HCT116 (cell line): ENCODE data around the gene SEMA5A. TPM values are rescaled to one million over a fixed set of nuclear protein-coding genes. Genes with fewer than 3 reads are reported as not detected.

Experiments used
- ATAC-seq: fragments of 200-7000 bp; cut with Tn5 transposase; 2 replicates; pipeline ENCODE4 v1.9.1; 2020; ENCODE audit warnings: mild to moderate bottlenecking, moderate library complexity
- BruUV-seq: library from RNA; stranded (reverse); fragments of 400-500 nt; replicated peaks from 2 replicates; lab custom pipeline; 2021; lab: Mats Ljungman, UMichigan
- CTCF ChIA-PET: fragments of 300-600 bp; sonication (Branson Sonifier 250); formaldehyde crosslinking; loops from one replicate; lab custom pipeline; 2021; ENCODE audit warnings: antibody characterized with exemption; lab: Charles Lee
- POLR2A ChIA-PET: fragments of 300-600, 350-600 bp; sonication (Branson Sonifier 250); formaldehyde crosslinking; loops from one replicate; lab custom pipeline; 2021; ENCODE audit warnings: antibody characterized with exemption; lab: Charles Lee
- RAD21 ChIA-PET, 2 experiments: fragments of 300-600 bp; sonication (Branson Sonifier 250); formaldehyde crosslinking; loops; one replicate each; lab custom pipeline; 2023; ENCODE audit warnings: low total read pairs in 2 of 2; ENCODE audit not compliant: uncharacterized antibody in 2 of 2, unreplicated experiment in 2 of 2, low non-redundant PET in 1 of 2; lab: Charles Lee
- DNase-seq: peaks from one replicate; pipeline ENCODE4 v3.0.0-alpha.2; 2010; ENCODE audit warnings: low read depth, low spot score
- H2AFZ ChIP-seq: fragments of 200-600 bp; shearing (Covaris generic), sonication (generic); 2 replicates; pipeline ENCODE4 v1.6.1; 2017; ENCODE audit warnings: low read depth, mixed run types, mixed read lengths, antibody characterized with exemption, low read length; ENCODE audit not compliant: poor library complexity, severe bottlenecking
- H3K27ac ChIP-seq: 2 replicates; pipeline ENCODE4 v1.5.1; 2012; ENCODE audit warnings: low read depth, low read length
- H3K27me3 ChIP-seq: fragments of 200-600 bp; sonication (generic); 2 replicates; pipeline ENCODE4 v1.6.1; 2016; ENCODE audit warnings: mixed run types, low read length, mixed read lengths; ENCODE audit not compliant: insufficient read depth
- H3K36me3 ChIP-seq, 2 experiments: fragments of 200-500 bp in 1 of 2; fragments of 200-600 bp in 1 of 2; sonication (Bioruptor generic) in 1 of 2; sonication (generic) in 1 of 2; 2 replicates each; pipeline versions ENCODE4 v1.5.1 to v1.6.1; 2014 to 2016; ENCODE audit warnings: low read length in 2 of 2, inconsistent platforms in 1 of 2, mixed read lengths in 1 of 2, mixed run types in 1 of 2; ENCODE audit not compliant: insufficient read depth in 2 of 2, control insufficient read depth in 1 of 2
- H3K4me1 ChIP-seq, 2 experiments: fragments of 200-600 bp in 1 of 2; sonication (generic) in 1 of 2; 2 replicates each; pipeline versions ENCODE4 v1.5.1 to v1.6.1; 2012 to 2017; ENCODE audit warnings: low read length in 2 of 2, inconsistent platforms in 1 of 2, mild to moderate bottlenecking in 1 of 2, mixed read lengths in 1 of 2, mixed run types in 1 of 2, moderate library complexity in 1 of 2; ENCODE audit not compliant: insufficient read depth in 2 of 2, control insufficient read depth in 1 of 2
- H3K4me2 ChIP-seq: fragments of 200-600 bp; sonication (generic); 2 replicates; pipeline ENCODE4 v1.6.1; 2017; ENCODE audit warnings: mixed run types, low read length, mixed read lengths
- H3K4me3 ChIP-seq, 2 experiments: fragments of 200-600 bp in 1 of 2; sonication (generic) in 1 of 2; replicated peaks in 1 of 2; 2 replicates each; pipeline ENCODE4 v1.5.1; 2011 to 2016; ENCODE audit warnings: low read length in 2 of 2, control low read depth in 1 of 2, low read depth in 1 of 2, mild to moderate bottlenecking in 1 of 2, mixed read lengths in 1 of 2, mixed run types in 1 of 2
- H3K79me2 ChIP-seq: fragments of 200-600 bp; sonication (generic); 2 replicates; pipeline ENCODE4 v1.6.1; 2017; ENCODE audit warnings: mild to moderate bottlenecking, mixed run types, low read length, moderate library complexity, mixed read lengths; ENCODE audit not compliant: insufficient read depth
- H3K9ac ChIP-seq: fragments of 200-600 bp; sonication (generic); 2 replicates; pipeline ENCODE4 v1.6.1; 2016; ENCODE audit warnings: low read length, mixed read lengths
- H3K9me2 ChIP-seq: fragments of 200-600 bp; sonication (generic), shearing (Covaris generic); 2 replicates; pipeline ENCODE4 v1.6.1; 2017; ENCODE audit warnings: mixed run types, mild to moderate bottlenecking, moderate library complexity; ENCODE audit not compliant: insufficient read depth
- H3K9me3 ChIP-seq, 2 experiments: fragments of 200-500 bp in 1 of 2; fragments of 200-600 bp in 1 of 2; sonication (Bioruptor generic) in 1 of 2; sonication (generic) in 1 of 2; 2 replicates each; pipeline ENCODE4 v1.6.1; 2014 to 2017; ENCODE audit warnings: low read length in 2 of 2, mixed read lengths in 2 of 2, inconsistent platforms in 1 of 2, low read depth in 1 of 2, mild to moderate bottlenecking in 1 of 2, mixed run types in 1 of 2, moderate library complexity in 1 of 2; ENCODE audit not compliant: control insufficient read depth in 1 of 2, insufficient read depth in 1 of 2
- H4K20me1 ChIP-seq: fragments of 200-600 bp; sonication (generic), shearing (Covaris generic); 2 replicates; pipeline ENCODE4 v1.6.1; 2017; ENCODE audit warnings: mixed run types, mild to moderate bottlenecking, moderate library complexity; ENCODE audit not compliant: insufficient read depth
- ATF3 ChIP-seq: IDR thresholded peaks from 2 replicates; pipeline ENCODE4 v1.6.1; 2012
- CBX3 ChIP-seq: IDR thresholded peaks from 2 replicates; pipeline ENCODE4 v1.6.1; 2012; ENCODE audit warnings: low read depth
- CEBPB ChIP-seq: IDR thresholded peaks from 2 replicates; pipeline ENCODE4 v1.6.1; 2012; ENCODE audit warnings: low read depth
- EGR1 ChIP-seq: IDR thresholded peaks from 2 replicates; pipeline ENCODE4 v1.6.1; 2012; ENCODE audit warnings: low read depth
- ELF1 ChIP-seq: IDR thresholded peaks from 2 replicates; pipeline ENCODE4 v1.6.1; 2012; ENCODE audit warnings: low read depth, borderline replicate concordance
- EZH2phosphoT487 ChIP-seq: fragments of 200-600 bp; IDR thresholded peaks from 2 replicates; pipeline ENCODE4 v1.6.1; 2018; ENCODE audit warnings: antibody characterized with exemption, borderline replicate concordance
- JUND ChIP-seq: IDR thresholded peaks from 2 replicates; pipeline ENCODE4 v1.6.1; 2012
- POLR2A ChIP-seq: IDR thresholded peaks from 2 replicates; pipeline ENCODE4 v1.7.0; 2011; ENCODE audit warnings: borderline replicate concordance; ENCODE audit not compliant: insufficient read depth, insufficient read length; ENCODE audit errors: extremely low read depth
- POLR2AphosphoS5 ChIP-seq: IDR thresholded peaks from 2 replicates; pipeline ENCODE4 v1.6.1; 2011; ENCODE audit warnings: mild to moderate bottlenecking, low read depth, low read length, moderate library complexity
- RAD21 ChIP-seq: IDR thresholded peaks from 2 replicates; pipeline ENCODE4 v1.6.1; 2012; ENCODE audit warnings: low read depth, mild to moderate bottlenecking
- SIN3A ChIP-seq: IDR thresholded peaks from 2 replicates; pipeline ENCODE4 v1.6.1; 2012; ENCODE audit warnings: low read depth
- TCF7L2 ChIP-seq: IDR thresholded peaks from 2 replicates; pipeline ENCODE4 v1.7.0; 2011; ENCODE audit warnings: borderline replicate concordance, inconsistent platforms; ENCODE audit not compliant: insufficient read depth, insufficient read length; ENCODE audit errors: extremely low read depth
- YY1 ChIP-seq: IDR thresholded peaks from 2 replicates; pipeline ENCODE4 v1.6.1; 2011; ENCODE audit warnings: low read length, low read depth, moderate library complexity, mild to moderate bottlenecking; ENCODE audit not compliant: insufficient replicate concordance; ENCODE audit errors: extremely low read depth
- ZBTB33 ChIP-seq: IDR thresholded peaks from 2 replicates; pipeline ENCODE4 v1.6.1; 2011; ENCODE audit warnings: mild to moderate bottlenecking, low read length, moderate library complexity; ENCODE audit not compliant: insufficient replicate concordance; ENCODE audit errors: extremely low read depth
- ZNF274 ChIP-seq: fragments of 200-500 bp; sonication (Bioruptor generic); IDR thresholded peaks from 2 replicates; pipeline ENCODE4 v1.6.1; 2014; ENCODE audit warnings: mild to moderate bottlenecking, low read depth, low read length, inconsistent platforms
- intact Hi-C: fragments of 100-400 bp; cut with micrococcal nuclease; formaldehyde crosslinking; loops from 2 replicates; pipeline ENCODE4 v1.10.0; 2022
- total RNA-seq: library from RNA; stranded (reverse); gene quantifications from one replicate; pipeline ENCODE4 v1.2.1, GENCODE V29; 2021; ENCODE audit not compliant: unreplicated experiment
- TF ChIP-seq, protein P1 (sequence below): IDR thresholded peaks from 2 replicates; pipeline ENCODE4 v1.6.1; 2012
- TF ChIP-seq, protein P2 (sequence below): IDR thresholded peaks from 2 replicates; pipeline ENCODE4 v1.6.1; 2012; ENCODE audit warnings: low read depth
- TF ChIP-seq, protein P3 (sequence below), 3 experiments: fragments of 200-600 bp in 1 of 3; sonication (generic) in 1 of 3; IDR thresholded peaks in 2 of 3; conservative IDR thresholded peaks in 1 of 3; 2 replicates each; pipeline ENCODE4 v1.5.1; 2012 to 2017; ENCODE audit warnings: low read depth in 2 of 3, low read length in 2 of 3, antibody characterized with exemption in 1 of 3, borderline replicate concordance in 1 of 3, control low read depth in 1 of 3, mild to moderate bottlenecking in 1 of 3, mixed read lengths in 1 of 3, mixed run types in 1 of 3, moderate library complexity in 1 of 3; ENCODE audit not compliant: insufficient read depth in 1 of 3

Gene SEMA5A
- total RNA-seq, 1 experiment from 2014 or later = 0.02 TPM

DNA sequence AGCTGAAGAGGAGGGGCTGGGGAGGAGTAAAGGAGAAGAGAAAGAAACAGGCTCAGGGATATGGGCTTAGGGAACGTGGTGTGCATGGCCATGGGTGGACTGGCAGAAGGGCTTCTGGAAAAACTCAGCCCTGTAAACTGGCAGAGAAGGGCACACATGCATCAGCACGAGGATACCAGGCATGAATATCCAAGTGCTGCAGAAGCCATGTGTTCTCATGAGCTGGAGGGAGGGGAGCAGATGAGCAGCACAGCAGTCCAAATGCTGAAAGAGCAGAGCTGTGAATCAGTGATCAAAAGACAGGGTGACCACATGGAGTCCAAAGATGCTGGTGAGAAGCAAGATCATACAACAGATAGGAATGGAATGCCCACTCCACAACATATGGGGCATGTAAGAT lies 72.3 kb downstream of the SEMA5A start:
- DNase-seq = no peak
- Histone ChIP-seq H3K4me3 (no peak overlapping the region), H3K9me2 (no peaks in the 10 kb centered on the region), H3K79me2 (no peaks in the 10 kb centered on the region), H3K27ac (no peak overlapping the region), H3K27me3 (no peaks in the 10 kb centered on the region), H3K9ac (no peak overlapping the region), H3K9me3 (peaks cover 0 to 22% of the 10 kb centered on the region in 2 experiments; a peak in 2 of 4 replicates), H3K36me3 (no peaks in the 10 kb centered on the region), H4K20me1 (no peaks in the 10 kb centered on the region), H3K4me2 (no peak overlapping the region), H3K4me1 (no peaks in the 10 kb centered on the region), H2AFZ (no peak overlapping the region)
- TF ChIP-seq, protein P1, sequence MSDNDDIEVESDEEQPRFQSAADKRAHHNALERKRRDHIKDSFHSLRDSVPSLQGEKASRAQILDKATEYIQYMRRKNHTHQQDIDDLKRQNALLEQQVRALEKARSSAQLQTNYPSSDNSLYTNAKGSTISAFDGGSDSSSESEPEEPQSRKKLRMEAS = no peak
- no peak for TF ChIP-seq ZBTB33
- TF ChIP-seq POLR2A = no peak
- TF ChIP-seq ZNF274 = no peak
- no peak for TF ChIP-seq ELF1
- TF ChIP-seq, protein P2, sequence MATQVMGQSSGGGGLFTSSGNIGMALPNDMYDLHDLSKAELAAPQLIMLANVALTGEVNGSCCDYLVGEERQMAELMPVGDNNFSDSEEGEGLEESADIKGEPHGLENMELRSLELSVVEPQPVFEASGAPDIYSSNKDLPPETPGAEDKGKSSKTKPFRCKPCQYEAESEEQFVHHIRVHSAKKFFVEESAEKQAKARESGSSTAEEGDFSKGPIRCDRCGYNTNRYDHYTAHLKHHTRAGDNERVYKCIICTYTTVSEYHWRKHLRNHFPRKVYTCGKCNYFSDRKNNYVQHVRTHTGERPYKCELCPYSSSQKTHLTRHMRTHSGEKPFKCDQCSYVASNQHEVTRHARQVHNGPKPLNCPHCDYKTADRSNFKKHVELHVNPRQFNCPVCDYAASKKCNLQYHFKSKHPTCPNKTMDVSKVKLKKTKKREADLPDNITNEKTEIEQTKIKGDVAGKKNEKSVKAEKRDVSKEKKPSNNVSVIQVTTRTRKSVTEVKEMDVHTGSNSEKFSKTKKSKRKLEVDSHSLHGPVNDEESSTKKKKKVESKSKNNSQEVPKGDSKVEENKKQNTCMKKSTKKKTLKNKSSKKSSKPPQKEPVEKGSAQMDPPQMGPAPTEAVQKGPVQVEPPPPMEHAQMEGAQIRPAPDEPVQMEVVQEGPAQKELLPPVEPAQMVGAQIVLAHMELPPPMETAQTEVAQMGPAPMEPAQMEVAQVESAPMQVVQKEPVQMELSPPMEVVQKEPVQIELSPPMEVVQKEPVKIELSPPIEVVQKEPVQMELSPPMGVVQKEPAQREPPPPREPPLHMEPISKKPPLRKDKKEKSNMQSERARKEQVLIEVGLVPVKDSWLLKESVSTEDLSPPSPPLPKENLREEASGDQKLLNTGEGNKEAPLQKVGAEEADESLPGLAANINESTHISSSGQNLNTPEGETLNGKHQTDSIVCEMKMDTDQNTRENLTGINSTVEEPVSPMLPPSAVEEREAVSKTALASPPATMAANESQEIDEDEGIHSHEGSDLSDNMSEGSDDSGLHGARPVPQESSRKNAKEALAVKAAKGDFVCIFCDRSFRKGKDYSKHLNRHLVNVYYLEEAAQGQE = no peak
- no peak for TF ChIP-seq CBX3
- TF ChIP-seq JUND = no peak
- no peak for TF ChIP-seq CEBPB
- no peak for TF ChIP-seq EZH2phosphoT487
- TF ChIP-seq, protein P3, sequence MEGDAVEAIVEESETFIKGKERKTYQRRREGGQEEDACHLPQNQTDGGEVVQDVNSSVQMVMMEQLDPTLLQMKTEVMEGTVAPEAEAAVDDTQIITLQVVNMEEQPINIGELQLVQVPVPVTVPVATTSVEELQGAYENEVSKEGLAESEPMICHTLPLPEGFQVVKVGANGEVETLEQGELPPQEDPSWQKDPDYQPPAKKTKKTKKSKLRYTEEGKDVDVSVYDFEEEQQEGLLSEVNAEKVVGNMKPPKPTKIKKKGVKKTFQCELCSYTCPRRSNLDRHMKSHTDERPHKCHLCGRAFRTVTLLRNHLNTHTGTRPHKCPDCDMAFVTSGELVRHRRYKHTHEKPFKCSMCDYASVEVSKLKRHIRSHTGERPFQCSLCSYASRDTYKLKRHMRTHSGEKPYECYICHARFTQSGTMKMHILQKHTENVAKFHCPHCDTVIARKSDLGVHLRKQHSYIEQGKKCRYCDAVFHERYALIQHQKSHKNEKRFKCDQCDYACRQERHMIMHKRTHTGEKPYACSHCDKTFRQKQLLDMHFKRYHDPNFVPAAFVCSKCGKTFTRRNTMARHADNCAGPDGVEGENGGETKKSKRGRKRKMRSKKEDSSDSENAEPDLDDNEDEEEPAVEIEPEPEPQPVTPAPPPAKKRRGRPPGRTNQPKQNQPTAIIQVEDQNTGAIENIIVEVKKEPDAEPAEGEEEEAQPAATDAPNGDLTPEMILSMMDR (IDR thresholded peaks at IDR 0.05 in 2 of 3, conservative IDR thresholded peaks at IDR 0.05 in 1 of 3; ENCODE audit: borderline replicate concordance in 1 of 3, insufficient read depth in 1 of 3, low read depth in 2 of 3, low read length in 2 of 3) = no peak
- TF ChIP-seq RAD21 = no peak
- no peak for TF ChIP-seq EGR1
- TF ChIP-seq POLR2AphosphoS5 = no peak
- no peak for TF ChIP-seq SIN3A
- no peak for TF ChIP-seq ATF3
- no peak for TF ChIP-seq YY1
- TF ChIP-seq TCF7L2 = no peak
- BruUV-seq = no TSS peak
- ChIA-PET POLR2A (no interaction called here), CTCF (no interaction called here), RAD21 (no interaction called here)
- no peak for ATAC-seq
- intact Hi-C loops = no loop called here
